Stimulated activated CD8-positive, alpha-beta memory T cell treated with anti-CD3 and anti-CD28 coated beads, Interleukin-4, amount 100 ng/mL, for 4 hours (primary cell): ENCODE results near the gene ACKR2.

Experiments used
- DNase-seq, 2 donors: peaks; one replicate each; pipeline ENCODE4 v3.0.0-alpha.2; 2020; ENCODE audit warnings: low read depth in 2 of 2, low spot score in 1 of 2

ACKR2 gene

DNA sequence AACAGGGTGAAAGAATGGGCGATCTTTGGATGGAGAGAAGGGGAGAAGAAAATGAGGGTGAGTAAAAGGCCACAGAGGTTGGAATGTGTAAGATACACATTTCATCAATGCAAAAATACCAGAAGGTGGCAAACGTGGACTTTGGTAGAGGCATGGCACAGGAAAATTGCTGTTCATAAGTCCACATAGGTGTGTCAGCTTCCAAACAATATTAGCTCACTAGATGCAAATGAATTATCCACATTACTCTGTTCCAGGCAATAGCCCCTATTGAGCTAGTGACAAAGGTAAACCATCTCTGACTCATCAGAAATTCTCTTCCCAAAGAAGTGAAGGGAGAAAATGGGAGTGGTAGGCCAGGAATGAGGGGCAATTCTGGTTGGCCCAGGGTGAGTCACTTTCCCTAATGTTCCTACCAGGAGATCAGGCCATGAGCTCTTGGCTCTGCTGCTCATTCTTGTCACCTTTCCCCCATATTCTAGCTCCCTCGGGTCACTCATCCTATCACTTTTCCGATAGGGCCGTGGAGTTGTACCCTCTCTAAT lies 19.9 kb downstream of the ACKR2 start:
- DNase-seq: no peak

DNA sequence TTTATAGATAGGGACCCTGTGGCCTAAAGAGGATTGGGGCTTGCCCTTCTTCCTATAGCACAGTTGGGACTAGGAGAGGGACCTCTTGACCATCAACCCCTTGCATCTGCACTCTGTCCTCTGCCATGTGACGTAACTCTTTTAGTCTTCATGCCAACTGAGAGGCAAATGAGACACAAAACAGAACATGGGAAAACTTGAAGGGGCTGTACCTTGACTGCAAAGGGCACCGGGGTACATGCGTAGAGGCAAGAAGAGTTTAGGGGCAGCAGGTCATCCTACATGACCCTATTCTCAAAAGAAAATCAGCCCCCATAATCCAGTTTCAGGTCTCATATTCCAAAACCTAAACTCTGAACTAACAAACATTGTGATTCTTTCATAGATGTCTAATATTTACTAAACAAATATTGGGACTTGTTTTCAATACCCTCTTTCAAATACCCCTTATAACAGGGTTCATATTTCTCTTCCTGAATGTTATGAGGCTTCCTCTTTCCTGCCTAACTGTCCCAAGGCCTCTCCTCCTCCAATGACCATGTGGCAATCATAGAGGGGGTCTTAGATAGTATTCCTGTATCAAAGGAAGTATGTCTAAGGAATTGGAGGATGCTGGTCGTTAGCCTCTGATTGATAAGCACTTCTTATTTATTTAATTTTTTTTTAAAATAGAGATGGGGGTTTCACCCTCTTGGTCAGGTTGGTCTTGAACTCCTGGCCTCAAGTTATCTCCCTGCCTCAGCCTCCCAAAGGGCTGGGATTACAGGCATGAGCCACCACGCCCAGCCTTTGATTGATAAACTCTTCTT lies 20.6 kb downstream of the ACKR2 start:
- no peak for DNase-seq

DNA sequence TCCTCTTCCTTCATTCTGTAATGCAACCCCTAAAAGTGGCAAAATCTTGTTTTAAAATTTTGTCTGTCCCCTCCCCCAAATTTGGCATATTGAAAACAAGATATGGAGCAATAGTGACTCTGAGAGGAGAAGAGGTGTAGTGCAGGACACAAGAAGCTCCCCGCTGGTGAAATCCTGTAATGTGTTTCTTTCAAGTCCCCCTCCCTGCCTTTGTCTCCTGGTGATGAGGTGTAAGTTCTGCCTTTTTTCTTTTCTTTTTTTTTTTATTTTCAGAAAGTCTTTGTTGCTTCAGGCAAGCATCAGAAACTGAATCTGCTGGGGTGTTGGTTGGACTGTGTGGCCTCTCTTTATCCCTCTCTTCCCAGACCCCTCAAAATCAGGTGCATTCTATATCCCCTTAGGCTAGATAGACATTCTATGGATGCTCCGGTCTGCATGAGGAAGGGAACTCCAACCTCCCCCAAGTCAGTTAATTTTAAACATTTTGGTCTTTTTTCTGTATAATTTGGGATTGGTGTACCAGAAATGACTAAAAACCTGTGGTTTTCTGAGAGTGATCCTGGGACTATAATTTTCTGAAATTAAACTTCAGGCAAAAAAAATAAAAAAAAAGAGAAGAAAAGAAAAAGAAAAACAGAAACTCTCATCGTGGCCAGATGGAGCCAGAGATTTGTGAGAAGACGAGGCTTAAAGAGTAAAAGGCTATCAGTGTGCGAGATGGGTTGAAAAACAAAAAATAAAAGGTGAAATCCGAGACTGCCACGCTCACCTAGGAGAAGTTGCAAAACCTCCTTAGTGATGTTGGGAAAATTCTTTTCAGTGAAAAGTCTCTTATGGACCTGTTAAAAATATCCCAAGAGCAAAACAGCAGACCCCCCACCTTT lies 21.4 kb downstream of the ACKR2 start:
- no peak for DNase-seq

DNA sequence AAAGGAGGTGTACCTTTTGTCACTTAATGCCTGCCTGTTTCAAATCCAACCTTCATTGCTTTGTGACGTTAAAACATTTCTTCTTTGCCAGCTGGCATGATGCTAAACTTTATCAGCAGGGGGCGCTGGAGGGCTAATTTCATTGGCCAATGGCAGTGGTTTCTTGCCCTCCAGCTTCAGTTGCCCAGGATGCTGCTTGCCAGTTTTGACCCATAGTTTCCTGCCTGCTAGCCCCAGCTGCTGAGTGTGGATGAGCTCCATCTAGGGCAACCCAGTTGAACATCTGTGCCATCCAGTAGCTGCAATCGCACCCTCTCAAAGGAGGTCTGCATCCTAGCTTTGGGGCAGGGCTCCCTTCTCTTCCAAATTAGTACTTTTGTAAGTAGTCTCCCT lies 22.1 kb downstream of the ACKR2 start:
- peak; percentile 34 to 59 for DNase-seq

DNA sequence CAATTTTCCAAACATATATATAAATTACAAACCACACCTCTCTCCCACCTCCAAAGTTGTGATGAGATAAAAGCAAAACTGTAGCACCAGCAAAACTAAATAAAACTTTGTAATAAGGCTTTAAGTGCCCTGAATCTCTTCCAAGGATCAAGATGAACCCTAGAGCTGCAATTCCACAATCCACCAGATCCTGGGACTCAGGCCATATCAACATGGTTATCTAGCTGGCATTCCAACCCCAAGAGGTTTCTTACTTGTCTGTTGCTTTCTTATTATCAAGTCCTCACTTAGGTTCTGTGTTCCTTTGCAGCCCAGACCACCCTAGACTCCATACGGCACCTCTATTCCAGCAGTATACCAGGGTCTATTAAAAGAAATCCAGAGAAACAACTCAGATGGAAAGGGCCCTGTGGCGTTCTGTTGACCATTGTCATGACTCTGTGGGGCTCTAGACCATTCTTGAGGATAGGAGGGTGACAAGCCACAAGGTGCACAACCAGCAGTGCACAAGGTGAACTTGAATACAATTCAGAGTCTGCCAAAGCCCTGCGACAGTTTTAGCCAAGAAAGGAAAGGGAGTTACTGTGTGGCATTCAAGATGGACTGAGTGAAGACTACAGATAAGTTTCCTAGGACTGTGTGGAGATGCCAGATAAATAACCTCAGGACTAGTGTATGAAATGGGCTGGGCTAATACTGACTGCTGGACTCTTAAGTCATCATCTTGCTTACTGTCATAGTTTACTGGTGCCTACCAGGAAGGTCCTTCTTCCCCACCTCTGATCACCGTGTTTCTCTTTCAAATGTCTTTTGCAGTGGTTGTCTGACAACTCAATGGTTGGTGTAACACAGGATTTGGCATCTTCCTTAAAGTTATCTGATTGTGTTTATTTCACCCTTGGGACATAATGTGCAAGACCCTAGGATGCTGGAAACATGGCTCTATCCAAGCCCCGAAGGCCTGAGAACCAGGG lies 27.2 kb downstream of the ACKR2 start:
- no peak for DNase-seq

DNA sequence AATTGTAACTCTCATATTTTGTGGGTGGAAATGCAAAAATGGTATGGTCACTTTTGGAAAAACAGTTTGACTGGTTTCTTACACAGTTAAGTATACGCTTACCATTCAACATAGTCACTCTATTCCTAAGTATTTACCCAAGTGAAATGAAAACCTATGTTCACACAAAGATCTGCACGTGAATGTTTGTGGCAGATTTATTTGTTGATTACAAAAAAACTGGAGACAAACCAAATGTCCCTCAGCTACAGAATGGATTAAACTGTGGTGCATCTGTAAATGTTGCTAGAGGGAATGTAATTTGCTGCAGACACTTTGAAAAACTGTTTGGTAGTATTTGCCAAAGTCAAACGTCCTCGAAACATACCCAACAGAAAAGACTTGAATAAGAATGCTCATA lies 29.3 kb downstream of the ACKR2 start:
- no peak for DNase-seq

DNA sequence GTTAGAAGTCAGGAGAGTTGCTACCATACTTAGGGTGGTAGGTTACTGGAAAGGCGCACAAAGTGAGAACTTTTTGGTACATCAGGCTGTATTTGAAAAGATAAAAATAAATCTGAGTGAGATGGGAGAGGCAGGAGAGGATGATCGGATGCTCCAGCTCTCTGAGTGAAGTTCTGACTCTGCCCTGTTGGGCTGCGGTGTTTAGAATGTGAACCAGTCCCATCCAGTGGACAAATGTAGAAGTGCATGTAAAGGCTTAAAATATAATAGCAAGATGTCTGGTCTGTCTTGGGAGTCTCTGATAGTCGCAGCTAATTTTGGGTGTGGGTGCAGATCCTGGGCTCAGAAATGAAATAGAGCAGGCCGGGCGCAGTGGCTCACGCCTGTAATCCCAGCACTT lies 30.4 kb downstream of the ACKR2 start:
- no peak for DNase-seq

DNA sequence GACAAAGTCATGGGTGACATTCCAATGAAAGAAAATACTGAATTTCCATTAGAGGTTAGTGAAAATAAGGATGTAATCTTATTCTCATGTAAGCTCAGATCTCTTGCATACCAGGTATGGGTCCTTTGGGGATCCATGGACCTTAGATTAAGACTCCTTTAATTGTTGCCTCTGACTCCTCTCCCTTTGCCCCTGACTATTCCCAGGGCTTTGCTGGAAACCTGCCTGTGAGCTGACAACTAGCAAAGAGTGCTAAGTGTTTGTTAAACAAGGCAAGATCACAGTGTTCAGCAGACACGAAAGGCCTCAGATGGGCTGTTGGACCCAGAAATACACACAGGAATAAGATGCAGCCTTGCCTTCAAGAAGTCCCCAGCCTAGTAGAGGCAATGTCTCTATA lies 32.1 kb downstream of the ACKR2 start:
- no peak for DNase-seq

DNA sequence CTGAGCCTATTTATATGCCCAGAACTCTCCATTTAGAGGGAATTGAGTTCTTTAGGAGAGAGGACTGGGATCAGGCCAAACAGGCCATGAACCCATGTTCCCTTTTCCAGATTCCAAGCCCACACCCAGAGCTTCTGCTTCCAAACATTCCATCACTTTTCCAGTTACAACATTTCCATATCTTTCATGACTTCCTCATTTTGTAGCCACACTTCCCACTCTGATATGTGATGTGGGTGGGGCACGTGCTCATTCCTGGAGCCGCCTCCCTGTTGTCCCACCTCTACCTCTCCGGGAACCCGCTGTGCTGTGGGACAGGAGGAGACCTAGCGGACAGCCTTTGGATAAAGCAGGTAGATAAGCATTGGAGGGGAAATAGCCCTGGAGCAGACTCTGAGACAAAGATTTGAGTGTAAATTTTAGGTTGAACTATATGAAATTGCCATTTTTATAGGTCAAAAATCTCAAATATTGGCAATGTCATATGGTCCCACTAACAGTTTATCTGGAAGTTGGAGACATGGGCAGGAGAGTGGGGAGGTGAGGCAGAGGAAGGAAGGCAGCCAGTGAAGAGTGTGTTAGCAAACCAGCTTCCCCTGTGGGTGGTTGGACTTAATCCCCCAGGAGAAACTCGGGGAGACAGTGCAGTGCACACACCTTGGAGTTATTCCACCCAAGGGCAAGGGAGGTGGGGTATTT lies 34.6 kb downstream of the ACKR2 start:
- no peak for DNase-seq

DNA sequence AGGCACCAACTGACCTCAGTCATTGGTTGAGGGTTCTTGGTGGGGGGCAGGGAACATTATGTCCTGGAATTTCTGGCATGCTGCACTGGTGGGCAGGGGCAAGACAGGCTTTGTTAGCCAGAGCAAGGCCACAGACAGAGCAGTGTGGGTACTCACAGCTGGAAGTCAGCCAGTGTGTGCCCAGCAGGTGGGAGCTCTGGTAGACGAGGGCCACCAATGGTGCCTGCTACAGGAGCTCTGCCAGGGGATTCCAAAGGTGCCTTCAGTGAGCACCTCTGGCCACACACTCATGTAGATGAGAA lies 35.1 kb downstream of the ACKR2 start:
- DNase-seq: no peak

DNA sequence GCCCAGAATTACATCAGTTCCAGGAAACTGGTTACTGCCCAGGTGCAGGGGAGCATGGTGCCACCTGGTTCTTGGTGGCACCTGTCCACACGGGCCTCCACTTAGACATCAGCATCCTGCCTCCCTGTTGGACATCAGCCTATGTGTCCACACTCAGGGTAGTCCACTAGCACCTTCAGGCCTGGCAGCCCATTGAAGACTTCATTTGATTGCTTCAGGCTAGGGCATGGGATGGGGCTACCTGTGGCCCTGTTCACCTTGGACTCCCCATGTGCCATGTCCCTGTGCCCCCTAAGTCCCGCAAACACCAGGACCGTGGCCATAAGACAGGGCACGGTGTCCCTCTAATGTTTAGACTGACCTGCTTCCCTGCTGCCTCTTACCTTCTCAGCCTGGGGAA lies 35.6 kb downstream of the ACKR2 start:
- no peak for DNase-seq

DNA sequence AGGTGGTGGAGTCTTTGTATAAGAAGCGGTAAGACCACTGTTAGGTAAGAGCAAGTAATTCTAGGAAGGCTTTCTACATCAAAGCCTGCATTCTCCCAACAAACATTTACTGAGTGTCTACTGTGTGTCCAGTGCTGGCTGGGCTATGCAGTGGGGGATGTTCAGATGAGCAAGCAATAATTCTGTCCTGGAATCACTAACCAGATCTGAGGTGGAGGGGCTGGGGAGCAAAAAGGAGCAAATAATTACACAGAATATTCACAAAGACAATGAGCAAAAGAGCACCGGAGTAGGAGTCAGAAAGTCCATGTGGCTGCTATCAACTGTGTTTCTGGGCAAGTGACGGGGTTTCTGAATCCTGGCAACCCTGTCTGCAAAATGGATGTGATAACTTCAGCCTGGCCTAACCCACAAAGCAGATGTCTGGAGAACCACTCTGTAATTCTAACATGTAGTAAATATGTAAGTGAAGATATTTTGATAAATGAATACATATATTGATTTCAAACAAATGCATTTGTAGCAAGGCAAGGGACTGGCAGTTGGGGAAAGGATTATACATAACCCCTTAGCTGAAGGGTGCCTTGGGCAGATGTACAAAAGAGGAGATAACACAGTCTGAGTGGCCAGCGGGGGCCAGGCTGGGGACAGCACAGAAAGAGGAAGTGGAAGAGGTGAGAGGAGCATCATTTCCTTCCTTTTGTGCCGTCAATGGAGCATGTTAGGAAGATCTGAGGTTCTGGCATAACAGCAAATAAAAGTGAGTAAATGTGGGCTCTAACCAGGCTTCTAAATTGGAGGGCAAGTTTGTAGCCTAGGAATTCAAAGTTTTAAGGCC lies 37.7 kb downstream of the ACKR2 start:
- DNase-seq: no peak

DNA sequence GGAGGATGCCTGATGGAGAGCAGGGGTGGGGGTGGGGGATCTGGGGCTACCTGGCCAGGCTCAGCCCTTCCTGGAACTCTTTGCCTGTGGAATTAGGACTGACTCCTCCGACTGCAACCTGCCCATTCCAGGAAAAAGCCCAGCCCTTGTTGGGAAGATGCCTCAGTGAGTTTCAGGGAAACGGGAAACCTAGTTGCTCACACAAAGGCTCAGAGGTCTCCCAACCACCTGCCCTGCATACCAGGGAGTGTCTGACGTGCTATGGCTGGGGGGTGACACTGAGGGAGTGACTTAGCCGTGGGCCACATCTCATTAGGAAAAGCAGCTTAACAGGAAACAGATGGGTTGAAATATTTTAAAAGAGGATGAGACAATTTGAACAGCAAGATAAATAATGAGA lies 38.5 kb downstream of the ACKR2 start:
- no peak for DNase-seq

DNA sequence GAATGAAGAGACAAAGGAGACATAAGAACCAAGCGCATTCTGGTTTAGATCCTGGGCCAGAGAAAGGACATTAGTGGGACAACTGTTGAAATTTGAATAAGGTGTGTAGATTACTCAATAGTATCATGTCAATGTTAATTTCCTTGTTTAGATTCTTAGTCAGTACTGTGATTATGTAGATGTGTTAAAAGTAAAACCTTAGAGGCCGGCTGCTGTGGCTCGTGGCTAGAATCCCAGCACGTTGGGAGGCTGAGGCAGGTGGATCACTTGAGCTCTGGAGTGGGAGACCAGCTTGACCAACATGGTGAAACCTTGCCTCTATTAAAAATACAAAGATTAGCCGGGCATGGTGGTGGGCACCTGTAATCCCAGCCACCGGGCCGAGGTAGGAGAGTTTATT lies 39.8 kb downstream of the ACKR2 start:
- DNase-seq: no peak

DNA sequence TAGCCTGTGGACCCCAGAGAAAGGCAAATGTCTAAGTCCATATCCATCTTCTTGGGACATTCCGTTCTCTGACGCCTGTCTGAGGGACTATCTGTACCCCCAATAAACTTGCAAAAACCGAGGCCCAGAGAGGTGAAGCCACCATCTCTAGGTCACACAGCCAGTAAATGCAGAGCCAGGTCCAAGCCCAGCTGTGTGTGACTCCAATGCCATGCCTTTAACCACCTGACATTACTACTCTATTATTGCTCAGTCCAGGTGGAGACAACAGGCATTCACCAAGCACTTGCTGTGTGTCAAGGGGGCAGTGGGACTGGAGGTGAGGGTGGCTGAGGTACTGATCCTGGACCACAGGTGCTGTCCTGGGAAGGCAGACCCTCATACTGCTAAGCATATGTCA lies 41.0 kb downstream of the ACKR2 start:
- DNase-seq: no peak

DNA sequence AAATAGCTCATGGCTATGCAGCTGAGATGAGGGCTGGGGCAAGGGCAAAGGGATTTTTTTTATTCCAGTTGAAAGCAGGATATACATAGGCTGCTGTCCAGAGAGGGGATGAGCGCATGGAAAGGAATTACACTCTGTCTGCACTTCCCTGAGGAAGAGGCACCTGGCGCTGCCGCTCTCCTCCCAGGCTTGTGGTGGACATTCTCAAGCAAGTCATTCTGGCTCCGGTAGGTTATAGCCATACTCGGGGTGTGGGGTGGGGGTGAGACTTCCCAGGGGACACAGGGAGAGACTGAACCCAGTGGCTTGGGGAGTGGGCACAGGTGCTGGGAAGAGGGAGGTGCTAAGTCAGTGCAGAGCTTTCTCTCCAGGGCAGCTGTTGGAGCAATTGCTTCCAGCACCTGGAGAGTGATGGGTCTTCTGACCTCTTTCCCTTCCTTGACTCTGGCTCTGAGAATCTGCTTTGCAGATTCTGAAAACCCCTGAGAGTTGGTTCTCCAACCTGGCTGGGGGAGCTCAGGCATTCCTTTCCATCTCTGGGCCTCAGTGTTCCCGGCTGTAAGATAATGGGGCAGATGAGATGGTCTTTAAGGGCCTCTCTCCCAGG lies 42.1 kb downstream of the ACKR2 start:
- no peak for DNase-seq

DNA sequence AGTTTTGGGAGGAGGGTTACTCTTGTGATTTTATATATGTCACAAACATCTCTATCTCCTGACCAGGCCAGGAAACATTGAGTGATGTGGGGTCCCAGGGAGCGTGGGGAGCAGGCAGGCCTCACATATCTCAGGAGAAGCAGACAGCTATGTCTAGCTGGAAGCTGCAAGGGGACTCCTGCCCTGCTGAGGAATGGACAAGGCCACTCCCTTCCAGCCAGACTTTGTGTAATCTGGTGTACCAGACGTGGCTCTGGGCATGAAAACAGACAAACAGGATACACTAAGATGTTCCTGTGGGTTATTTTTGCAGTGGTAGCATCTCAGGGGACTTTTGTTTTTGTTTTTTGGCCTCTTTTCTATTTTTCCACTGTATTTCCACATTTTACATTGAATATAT lies 43.2 kb downstream of the ACKR2 start:
- no peak for DNase-seq

DNA sequence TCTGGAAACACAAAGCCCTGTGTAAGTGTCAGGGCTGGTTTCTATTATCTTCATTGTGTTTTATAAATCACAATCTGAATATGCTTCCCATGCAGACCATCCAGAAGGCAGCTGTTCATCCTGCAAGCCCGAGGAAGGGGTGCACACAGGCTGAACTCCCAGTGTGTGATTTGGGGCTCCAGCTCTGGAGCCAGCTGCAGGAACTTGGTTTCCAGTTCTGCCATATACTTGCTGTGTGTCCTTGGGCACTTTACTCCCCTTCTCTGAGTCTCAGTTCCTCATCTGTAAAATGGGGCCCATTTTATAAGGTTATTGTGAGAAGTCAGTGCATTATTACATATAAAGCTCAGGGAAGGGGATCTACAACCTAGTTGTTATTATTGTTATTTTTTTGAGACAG lies 43.8 kb downstream of the ACKR2 start:
- no peak for DNase-seq

DNA sequence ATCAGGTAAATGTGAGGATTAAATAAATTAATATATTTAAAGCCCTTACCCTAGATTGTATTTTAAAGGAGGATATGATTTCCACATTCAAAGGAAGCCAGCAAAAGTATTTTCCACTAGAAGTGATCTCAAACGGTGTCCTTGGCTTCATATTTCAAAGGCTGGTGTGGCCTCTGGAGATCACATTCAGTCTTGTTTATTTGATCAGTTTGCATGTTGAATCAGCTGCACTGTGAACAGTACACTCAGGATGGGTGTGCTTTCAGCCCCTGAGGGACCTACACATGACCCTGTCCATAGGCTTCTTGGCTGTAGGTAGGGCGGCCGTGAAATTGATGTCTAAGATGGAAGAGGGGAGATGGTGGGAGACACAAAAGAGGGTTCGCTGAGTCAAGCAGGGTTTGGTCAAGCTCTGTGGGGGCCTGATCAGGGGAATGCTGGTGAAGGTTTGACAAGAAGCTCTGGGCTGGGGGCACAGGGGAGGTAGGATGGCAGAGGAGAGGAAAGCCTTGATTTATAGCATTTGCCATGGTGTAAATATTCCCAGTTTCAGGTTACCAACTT lies 44.6 kb downstream of the ACKR2 start:
- no peak for DNase-seq
